CD4-positive, alpha-beta T cell treated with Interferon gamma for 1 hour (primary cell): ENCODE measurements around the gene SLC17A2.
"Not testable (repeated sequence)": the region's sequence is repeated elsewhere in the genome, so short reads cannot be mapped to it uniquely, and the experiment has no call there.

Source experiments
- DNase-seq: peaks from one replicate; pipeline ENCODE4 v3.0.0-alpha.2; 2020

Gene SLC17A2

DNA sequence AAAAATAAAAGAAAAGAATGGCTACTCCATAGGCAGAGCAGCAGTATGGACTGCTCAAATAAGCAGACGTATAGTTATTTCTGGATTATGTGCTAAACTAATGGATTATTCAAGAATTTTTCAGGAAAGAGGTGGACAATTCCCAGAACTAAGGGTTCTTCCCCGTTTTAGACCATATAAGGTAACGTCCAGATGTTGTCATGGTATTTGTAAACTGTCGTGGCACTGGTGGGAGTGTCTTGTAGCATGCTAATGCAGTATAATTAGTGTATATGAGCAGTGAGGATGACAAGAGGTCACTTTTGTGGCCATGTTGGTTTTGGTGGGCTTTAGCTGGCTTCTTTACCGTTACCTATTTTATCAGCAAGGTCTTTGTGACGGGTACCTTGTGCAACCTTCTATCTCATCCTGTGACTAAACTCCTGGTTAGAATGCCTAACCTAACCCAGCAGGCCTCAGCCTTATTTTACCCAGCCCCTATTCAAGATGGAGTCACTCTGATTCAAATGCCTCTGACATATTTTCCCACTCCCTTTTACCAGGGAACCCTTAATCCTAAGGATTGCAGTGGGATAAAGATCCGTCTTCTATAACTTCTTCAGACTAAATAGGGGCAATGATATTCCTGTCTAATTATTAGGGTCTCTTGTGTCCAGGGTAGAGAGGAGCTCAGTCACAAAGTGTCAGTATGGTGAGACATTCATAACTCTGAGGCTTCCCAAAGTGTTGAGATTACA is 21.0 kb upstream of the SLC17A2 start:
- no peak for DNase-seq

DNA sequence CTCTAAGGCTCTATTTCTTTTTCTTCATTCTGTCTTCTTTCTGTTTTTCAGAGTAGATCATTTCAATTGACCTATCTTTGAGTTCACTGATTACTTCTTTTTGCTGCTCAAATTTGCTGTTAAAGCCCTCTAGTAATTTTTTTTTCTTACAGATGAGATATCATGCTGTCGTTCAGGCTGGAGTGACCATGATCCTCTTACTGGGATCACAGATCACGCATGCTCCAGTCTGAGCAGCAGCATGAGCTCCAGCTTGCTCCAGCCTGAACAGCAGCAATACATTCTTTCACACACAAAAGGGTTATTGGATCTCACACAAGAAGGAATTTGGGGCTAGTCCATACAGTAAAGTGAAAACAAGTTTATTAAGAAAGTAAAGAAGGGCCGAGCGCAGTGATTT is 19.8 kb upstream of the SLC17A2 start:
- DNase-seq = no peak

DNA sequence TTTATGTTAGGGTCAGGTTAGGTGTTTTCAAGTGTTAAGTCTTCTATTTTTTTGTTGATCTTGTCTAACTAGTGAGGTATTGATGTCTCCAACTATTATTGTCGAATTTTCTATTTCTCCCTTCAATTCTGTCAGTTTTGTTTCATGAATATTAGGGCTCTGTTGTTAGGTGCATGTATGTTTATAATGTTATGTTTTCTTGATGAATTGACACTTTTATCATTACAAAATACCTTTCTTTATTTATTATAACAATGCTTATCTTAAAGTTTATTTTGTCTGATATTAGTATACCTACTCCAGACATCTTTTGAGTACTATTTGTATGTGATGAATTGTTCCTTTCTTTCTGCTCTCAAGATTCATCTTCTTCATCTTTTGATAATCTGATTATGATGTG is 19.2 kb upstream of the SLC17A2 start:
- DNase-seq = no peak

DNA sequence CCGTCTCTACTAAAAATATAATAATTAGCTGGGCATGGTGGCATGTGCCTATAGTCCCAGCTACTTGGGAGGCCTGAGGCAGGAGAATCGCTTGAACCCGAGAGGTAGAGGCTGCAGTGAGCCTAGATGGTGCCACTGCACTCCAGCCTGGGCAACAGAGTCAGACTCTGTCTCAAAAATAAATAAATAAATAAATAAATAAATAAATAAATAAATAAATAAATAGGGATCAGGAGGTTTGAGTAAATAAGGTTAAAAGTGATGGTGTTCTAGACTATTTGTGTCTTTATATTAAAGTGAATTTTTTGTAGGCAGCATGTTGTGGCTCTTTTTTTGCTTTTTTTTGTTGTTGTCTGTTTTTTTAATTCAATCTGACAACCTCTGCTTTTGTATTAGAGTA is 17.0 kb upstream of the SLC17A2 start:
- DNase-seq = not testable (repeated sequence)

- DNase-seq = no peak
Measured at GRCh38 chr6:25946631-25947030, 16.1 kb upstream of the SLC17A2 start.

DNA sequence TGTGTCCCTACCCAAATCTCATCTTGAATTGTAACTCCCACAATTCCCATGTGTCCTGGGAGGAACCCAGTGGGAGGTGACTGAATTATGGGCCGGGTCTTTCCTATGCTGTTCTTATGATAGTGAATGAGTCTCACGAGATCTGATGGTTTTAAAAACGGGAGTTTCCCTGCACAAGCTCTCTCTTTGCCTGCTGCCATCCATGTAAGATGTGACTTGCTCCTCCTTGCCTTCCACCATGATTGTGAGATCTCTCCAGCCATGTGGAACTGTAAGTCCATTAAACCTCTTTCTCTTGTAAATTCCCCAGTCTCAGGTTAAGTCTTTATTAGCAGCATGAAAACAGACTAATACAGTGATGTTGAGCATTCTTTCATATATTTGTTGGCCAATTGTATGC is 15.2 kb upstream of the SLC17A2 start:
- not testable (repeated sequence) for DNase-seq

DNA sequence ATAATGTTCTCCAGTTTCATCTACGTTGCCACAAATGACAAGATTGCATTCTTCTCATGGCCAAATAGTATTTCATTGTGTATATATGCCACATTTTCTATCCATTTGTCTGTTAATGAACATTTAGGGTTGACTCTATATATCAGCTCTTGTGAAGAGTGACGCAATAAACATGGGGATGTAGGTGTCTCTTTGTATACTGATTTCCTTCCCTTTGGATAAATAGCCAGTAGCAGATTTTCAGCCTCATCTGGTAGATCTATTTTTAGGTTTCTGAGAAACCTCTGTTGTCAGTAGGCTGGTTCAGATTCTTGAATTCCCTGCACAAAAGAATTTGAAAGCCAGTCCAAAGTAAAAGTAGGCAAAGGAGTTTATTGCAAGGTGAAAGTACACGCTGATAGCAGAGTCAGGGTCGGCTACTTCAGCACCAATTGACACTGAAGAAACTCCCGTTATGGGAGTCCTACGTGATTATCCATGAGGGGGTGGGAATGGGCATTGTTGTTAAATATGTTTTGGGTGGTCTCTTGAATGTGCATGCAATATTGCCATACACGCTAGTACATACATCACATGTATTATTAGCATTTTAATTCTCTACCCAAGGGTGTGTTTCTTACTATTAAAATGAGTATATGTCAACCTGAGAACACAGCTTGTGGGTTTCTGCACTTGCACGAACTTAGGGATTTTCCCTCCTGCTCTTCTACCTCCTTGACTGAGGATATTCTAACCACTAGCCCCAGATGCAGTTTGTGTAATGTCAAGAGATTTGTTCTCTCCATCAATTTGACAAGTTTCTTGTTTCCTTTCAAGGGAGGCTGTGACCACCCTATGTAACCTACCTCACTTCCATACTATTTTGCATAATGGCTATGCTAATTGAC is 14.4 kb upstream of the SLC17A2 start:
- no peak for DNase-seq

DNA sequence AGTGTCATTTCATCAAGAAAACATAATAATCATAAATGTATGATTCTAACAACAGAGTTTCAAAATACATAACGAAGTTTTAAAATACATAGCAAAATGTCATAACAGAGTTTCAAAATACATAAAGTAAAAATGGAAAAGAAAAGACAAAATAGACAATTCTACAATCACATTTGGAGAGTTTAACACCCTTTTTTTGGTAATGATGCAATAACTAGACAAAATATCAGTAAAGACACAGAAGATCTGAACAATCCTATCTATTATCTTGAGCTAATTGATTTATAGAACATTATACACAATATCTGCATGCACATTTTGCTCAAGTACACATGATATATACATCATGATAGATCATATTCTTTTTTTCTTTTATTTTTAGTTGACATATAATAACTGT is 13.4 kb upstream of the SLC17A2 start:
- DNase-seq = no peak

DNA sequence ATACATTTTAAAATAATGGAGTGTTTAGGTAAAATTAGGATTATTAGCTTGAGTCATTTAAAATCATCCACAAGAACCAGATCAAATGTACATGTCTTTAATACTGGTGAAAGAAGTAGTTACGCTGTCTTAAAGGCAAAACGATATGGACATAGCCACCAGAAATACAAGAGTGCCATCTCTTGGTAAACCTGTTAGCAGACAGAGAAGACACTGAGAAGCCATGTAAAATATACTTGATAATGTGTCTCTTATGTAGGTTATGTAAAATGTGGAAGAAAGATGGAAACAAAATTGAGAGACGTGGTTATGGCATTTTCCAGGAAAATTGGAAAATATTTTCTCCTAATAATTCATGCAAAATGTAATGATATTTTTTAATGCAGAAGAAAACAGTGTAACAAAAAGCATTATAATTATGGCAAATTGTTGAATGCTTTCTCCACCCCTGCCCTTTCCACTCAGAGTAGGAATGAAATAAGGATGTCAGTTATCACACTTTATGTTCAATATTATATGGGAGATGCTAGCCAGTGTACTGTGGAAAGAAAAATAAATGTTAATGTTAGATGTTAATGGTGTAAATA is 12.2 kb upstream of the SLC17A2 start:
- DNase-seq = no peak

- no peak for DNase-seq
Measured at GRCh38 chr6:25939593-25939992, 9.1 kb upstream of the SLC17A2 start.

GRCh38 chr6:25935953-25936352 is 5.5 kb upstream of the SLC17A2 start:
- DNase-seq = no peak

- DNase-seq = no peak
Measured at GRCh38 chr6:25934735-25935313, 4.3 kb upstream of the SLC17A2 start.

- DNase-seq = no peak
Measured at GRCh38 chr6:25934156-25934555, 3.7 kb upstream of the SLC17A2 start.

DNA sequence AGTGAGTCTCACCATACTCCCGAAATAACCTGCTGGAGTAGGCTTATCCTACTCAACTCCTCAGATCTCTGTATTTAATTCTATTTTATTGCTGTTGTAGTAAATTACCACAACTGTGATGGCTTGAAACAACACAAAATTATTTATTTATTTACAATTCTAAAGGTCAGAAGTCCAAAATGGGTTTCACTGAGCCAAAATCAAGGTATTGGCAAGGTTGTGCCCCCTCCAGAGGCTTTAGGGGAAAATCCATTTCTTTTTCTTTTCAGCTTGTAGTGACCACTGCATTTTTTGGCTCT is 869 bp upstream of the SLC17A2 start:
- DNase-seq = no peak

DNA sequence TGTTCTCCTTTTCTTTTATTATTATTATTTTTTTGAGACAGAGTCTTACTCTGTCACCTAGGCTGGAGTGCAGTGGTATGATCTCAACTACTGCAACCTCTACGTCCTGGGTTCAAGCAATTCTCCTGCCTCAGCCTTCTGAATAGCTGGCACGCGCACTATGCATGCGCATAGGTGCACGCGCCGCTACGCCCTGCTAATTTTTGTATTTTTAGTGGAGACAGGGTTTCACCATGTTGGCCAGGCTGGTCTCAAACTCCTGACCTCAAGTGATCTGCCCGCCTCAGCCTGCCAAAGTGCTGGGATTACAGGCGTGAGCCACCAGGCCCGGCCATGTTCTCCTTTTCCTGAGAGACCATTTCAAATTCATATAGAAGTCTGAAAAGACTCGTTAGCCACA is 706 bp downstream of the SLC17A2 start:
- DNase-seq = not testable (repeated sequence)

- no peak for DNase-seq
Measured at GRCh38 chr6:25928562-25929324, 1.7 kb downstream of the SLC17A2 start.

DNA sequence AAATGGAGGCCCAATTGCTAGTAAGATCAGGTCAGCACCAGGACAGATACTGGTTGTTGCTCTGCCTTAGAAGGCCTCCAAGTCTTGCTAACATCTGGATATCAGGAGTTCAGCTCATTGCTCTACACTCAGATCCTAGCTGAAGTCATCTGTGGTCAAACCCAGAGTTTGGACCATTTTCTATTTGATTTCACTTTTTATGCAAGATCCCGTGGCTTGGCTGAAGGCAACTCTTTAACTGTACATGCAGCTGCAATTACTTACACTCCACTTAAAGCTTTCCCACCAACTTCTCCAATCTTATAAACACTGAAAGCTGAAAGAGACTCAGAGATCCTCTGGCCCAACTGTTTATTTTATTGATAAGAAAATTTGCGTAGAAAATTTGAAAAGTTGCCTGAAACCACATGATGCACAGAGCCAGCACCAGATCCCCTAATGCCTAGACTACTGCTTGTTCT is 2.7 kb downstream of the SLC17A2 start:
- DNase-seq = no peak

GRCh38 chr6:25927178-25927577 is 3.3 kb downstream of the SLC17A2 start:
- DNase-seq = no peak

DNA sequence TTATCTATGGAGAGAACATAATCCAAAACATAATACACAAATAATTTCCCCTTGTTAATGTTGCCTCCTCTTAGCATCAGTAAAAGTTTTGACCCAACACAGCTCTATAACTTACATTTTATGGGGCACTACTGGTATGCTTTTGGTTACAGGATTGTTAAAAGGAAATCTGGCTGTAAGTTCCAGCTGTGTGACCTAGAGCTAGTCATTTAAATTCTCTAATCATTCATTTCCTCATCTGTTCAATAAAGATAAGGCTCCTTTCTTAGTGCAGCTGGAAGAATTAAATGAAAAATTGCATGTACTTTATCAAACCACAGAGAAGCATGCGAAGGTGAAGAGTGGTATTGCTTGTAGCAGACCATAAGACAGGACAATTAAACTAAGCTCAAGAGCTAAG is 4.6 kb downstream of the SLC17A2 start:
- DNase-seq = no peak

DNA sequence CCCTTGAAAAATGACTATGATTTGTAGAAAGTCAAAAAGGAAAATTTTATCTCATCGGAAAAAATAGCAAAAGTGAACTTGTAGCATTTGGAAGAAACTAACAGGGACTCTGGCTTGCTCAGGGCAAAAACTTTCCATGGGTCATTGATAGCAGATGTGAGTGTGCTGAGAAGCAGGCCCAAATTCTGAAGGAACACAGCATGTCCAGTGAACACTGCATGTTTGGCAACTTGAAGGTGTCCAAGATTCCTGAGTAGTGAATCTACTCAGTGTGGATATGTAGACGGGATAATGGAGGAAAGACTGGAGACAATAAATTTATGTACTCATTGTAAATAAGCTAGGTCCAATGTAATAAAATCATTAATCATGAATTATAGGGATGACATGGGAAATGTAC is 8.2 kb downstream of the SLC17A2 start:
- DNase-seq = no peak

GRCh38 chr6:25921525-25922203 is 8.8 kb downstream of the SLC17A2 start:
- no peak for DNase-seq

- no peak for DNase-seq
Measured at GRCh38 chr6:25919657-25920056, 10.8 kb downstream of the SLC17A2 start.
